Measurements from ENCODE around the gene TBL1X.

GRCh38 chrX:9663216-9663615 lies 198.4 kb downstream of the TBL1X start:
- no peak for TF ChIP-seq CTCF (IDR thresholded peaks at IDR 0.05)
- TF ChIP-seq EZH2 (IDR thresholded peaks at IDR 0.05; ENCODE audit: borderline replicate concordance, insufficient read depth, low read depth, low read length, poor library complexity, severe bottlenecking) = no peak

Measured in B cell (primary cell).